22Rv1 (cell line): Measurements from ENCODE around the gene TMEM269.

ENCODE experiments used
- ZFX ChIP-seq: fragments of 450-650 bp; IDR thresholded peaks from 2 replicates; pipeline ENCODE4 v1.6.1; 2017; ENCODE audit warnings: antibody characterized with exemption, borderline replicate concordance
- TF ChIP-seq, protein P1 (sequence below): fragments of 450-650 bp; IDR thresholded peaks from 2 replicates; pipeline ENCODE4 v1.5.1; 2017; ENCODE audit warnings: mild to moderate bottlenecking

DNA sequence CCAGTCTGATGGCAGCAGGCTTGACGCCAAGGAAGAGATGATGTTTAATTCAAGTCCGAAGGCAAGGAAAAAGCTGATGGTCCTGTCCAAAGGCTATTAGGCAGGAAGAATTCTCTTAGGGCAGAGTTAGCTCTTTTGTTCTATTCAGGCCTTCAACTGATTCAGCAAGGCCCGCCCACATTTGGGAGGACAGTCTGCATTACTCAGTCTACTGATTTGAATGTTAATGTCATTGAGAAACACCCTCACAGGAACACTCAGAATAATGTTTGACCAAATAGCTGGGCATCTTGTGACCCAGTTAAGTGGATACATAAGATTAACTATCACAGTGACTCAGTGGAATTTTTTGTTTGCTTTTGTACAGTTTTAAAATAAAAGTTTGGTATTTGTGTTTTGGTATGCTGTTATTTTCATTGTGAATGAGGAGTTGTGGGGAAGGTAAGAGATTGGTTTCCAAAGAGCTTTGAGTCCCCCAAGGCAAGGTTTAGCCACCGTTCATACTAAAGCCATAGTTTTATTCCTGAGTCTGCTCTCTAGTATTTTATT is 59.9 kb downstream of the TMEM269 start:
- TF ChIP-seq, protein P1, sequence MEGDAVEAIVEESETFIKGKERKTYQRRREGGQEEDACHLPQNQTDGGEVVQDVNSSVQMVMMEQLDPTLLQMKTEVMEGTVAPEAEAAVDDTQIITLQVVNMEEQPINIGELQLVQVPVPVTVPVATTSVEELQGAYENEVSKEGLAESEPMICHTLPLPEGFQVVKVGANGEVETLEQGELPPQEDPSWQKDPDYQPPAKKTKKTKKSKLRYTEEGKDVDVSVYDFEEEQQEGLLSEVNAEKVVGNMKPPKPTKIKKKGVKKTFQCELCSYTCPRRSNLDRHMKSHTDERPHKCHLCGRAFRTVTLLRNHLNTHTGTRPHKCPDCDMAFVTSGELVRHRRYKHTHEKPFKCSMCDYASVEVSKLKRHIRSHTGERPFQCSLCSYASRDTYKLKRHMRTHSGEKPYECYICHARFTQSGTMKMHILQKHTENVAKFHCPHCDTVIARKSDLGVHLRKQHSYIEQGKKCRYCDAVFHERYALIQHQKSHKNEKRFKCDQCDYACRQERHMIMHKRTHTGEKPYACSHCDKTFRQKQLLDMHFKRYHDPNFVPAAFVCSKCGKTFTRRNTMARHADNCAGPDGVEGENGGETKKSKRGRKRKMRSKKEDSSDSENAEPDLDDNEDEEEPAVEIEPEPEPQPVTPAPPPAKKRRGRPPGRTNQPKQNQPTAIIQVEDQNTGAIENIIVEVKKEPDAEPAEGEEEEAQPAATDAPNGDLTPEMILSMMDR, result no peak
- TF ChIP-seq ZFX, result no peak
